HCT116 (cell line): ENCODE data around the gene ERAL1. TPM values are rescaled to one million over a fixed set of nuclear protein-coding genes. Genes with fewer than 3 reads are reported as not detected.

Experiments
- ATAC-seq: fragments of 200-7000 bp; cut with Tn5 transposase; 2 replicates; pipeline ENCODE4 v1.9.1; 2020; ENCODE audit warnings: mild to moderate bottlenecking, moderate library complexity
- BruUV-seq: library from RNA; stranded (reverse); fragments of 400-500 nt; replicated peaks from 2 replicates; lab custom pipeline; 2021; lab: Mats Ljungman, UMichigan
- CTCF ChIA-PET: fragments of 300-600 bp; sonication (Branson Sonifier 250); formaldehyde crosslinking; loops from one replicate; lab custom pipeline; 2021; ENCODE audit warnings: antibody characterized with exemption; lab: Charles Lee
- POLR2A ChIA-PET: fragments of 300-600, 350-600 bp; sonication (Branson Sonifier 250); formaldehyde crosslinking; loops from one replicate; lab custom pipeline; 2021; ENCODE audit warnings: antibody characterized with exemption; lab: Charles Lee
- RAD21 ChIA-PET, 2 experiments: fragments of 300-600 bp; sonication (Branson Sonifier 250); formaldehyde crosslinking; loops; one replicate each; lab custom pipeline; 2023; ENCODE audit warnings: low total read pairs in 2 of 2; ENCODE audit not compliant: uncharacterized antibody in 2 of 2, unreplicated experiment in 2 of 2, low non-redundant PET in 1 of 2; lab: Charles Lee
- DNase-seq: peaks from one replicate; pipeline ENCODE4 v3.0.0-alpha.2; 2010; ENCODE audit warnings: low read depth, low spot score
- H2AFZ ChIP-seq: fragments of 200-600 bp; shearing (Covaris generic), sonication (generic); 2 replicates; pipeline ENCODE4 v1.6.1; 2017; ENCODE audit warnings: low read depth, mixed run types, mixed read lengths, antibody characterized with exemption, low read length; ENCODE audit not compliant: poor library complexity, severe bottlenecking
- H3K27ac ChIP-seq: 2 replicates; pipeline ENCODE4 v1.5.1; 2012; ENCODE audit warnings: low read depth, low read length
- H3K27me3 ChIP-seq: fragments of 200-600 bp; sonication (generic); 2 replicates; pipeline ENCODE4 v1.6.1; 2016; ENCODE audit warnings: mixed run types, low read length, mixed read lengths; ENCODE audit not compliant: insufficient read depth
- H3K36me3 ChIP-seq, 2 experiments: fragments of 200-500 bp in 1 of 2; fragments of 200-600 bp in 1 of 2; sonication (Bioruptor generic) in 1 of 2; sonication (generic) in 1 of 2; 2 replicates each; pipeline versions ENCODE4 v1.5.1 to v1.6.1; 2014 to 2016; ENCODE audit warnings: low read length in 2 of 2, inconsistent platforms in 1 of 2, mixed read lengths in 1 of 2, mixed run types in 1 of 2; ENCODE audit not compliant: insufficient read depth in 2 of 2, control insufficient read depth in 1 of 2
- H3K4me1 ChIP-seq, 2 experiments: fragments of 200-600 bp in 1 of 2; sonication (generic) in 1 of 2; 2 replicates each; pipeline versions ENCODE4 v1.5.1 to v1.6.1; 2012 to 2017; ENCODE audit warnings: low read length in 2 of 2, inconsistent platforms in 1 of 2, mild to moderate bottlenecking in 1 of 2, mixed read lengths in 1 of 2, mixed run types in 1 of 2, moderate library complexity in 1 of 2; ENCODE audit not compliant: insufficient read depth in 2 of 2, control insufficient read depth in 1 of 2
- H3K4me2 ChIP-seq: fragments of 200-600 bp; sonication (generic); 2 replicates; pipeline ENCODE4 v1.6.1; 2017; ENCODE audit warnings: mixed run types, low read length, mixed read lengths
- H3K4me3 ChIP-seq, 2 experiments: fragments of 200-600 bp in 1 of 2; sonication (generic) in 1 of 2; replicated peaks in 1 of 2; 2 replicates each; pipeline ENCODE4 v1.5.1; 2011 to 2016; ENCODE audit warnings: low read length in 2 of 2, control low read depth in 1 of 2, low read depth in 1 of 2, mild to moderate bottlenecking in 1 of 2, mixed read lengths in 1 of 2, mixed run types in 1 of 2
- H3K79me2 ChIP-seq: fragments of 200-600 bp; sonication (generic); 2 replicates; pipeline ENCODE4 v1.6.1; 2017; ENCODE audit warnings: mild to moderate bottlenecking, mixed run types, low read length, moderate library complexity, mixed read lengths; ENCODE audit not compliant: insufficient read depth
- H3K9ac ChIP-seq: fragments of 200-600 bp; sonication (generic); 2 replicates; pipeline ENCODE4 v1.6.1; 2016; ENCODE audit warnings: low read length, mixed read lengths
- H3K9me2 ChIP-seq: fragments of 200-600 bp; sonication (generic), shearing (Covaris generic); 2 replicates; pipeline ENCODE4 v1.6.1; 2017; ENCODE audit warnings: mixed run types, mild to moderate bottlenecking, moderate library complexity; ENCODE audit not compliant: insufficient read depth
- H3K9me3 ChIP-seq, 2 experiments: fragments of 200-500 bp in 1 of 2; fragments of 200-600 bp in 1 of 2; sonication (Bioruptor generic) in 1 of 2; sonication (generic) in 1 of 2; 2 replicates each; pipeline ENCODE4 v1.6.1; 2014 to 2017; ENCODE audit warnings: low read length in 2 of 2, mixed read lengths in 2 of 2, inconsistent platforms in 1 of 2, low read depth in 1 of 2, mild to moderate bottlenecking in 1 of 2, mixed run types in 1 of 2, moderate library complexity in 1 of 2; ENCODE audit not compliant: control insufficient read depth in 1 of 2, insufficient read depth in 1 of 2
- H4K20me1 ChIP-seq: fragments of 200-600 bp; sonication (generic), shearing (Covaris generic); 2 replicates; pipeline ENCODE4 v1.6.1; 2017; ENCODE audit warnings: mixed run types, mild to moderate bottlenecking, moderate library complexity; ENCODE audit not compliant: insufficient read depth
- ATF3 ChIP-seq: IDR thresholded peaks from 2 replicates; pipeline ENCODE4 v1.6.1; 2012
- CTCF ChIP-seq, 3 experiments: fragments of 200-600 bp in 1 of 3; sonication (generic) in 1 of 3; IDR thresholded peaks in 2 of 3; conservative IDR thresholded peaks in 1 of 3; 2 replicates each; pipeline ENCODE4 v1.5.1; 2012 to 2017; ENCODE audit warnings: low read depth in 2 of 3, low read length in 2 of 3, antibody characterized with exemption in 1 of 3, borderline replicate concordance in 1 of 3, control low read depth in 1 of 3, mild to moderate bottlenecking in 1 of 3, mixed read lengths in 1 of 3, mixed run types in 1 of 3, moderate library complexity in 1 of 3; ENCODE audit not compliant: insufficient read depth in 1 of 3
- EGR1 ChIP-seq: IDR thresholded peaks from 2 replicates; pipeline ENCODE4 v1.6.1; 2012; ENCODE audit warnings: low read depth
- ELF1 ChIP-seq: IDR thresholded peaks from 2 replicates; pipeline ENCODE4 v1.6.1; 2012; ENCODE audit warnings: low read depth, borderline replicate concordance
- EZH2 ChIP-seq: fragments of 200-600 bp; sonication (generic); IDR thresholded peaks from 2 replicates; pipeline ENCODE4 v1.6.1; 2017; ENCODE audit warnings: antibody characterized with exemption, mixed run types
- EZH2phosphoT487 ChIP-seq: fragments of 200-600 bp; IDR thresholded peaks from 2 replicates; pipeline ENCODE4 v1.6.1; 2018; ENCODE audit warnings: antibody characterized with exemption, borderline replicate concordance
- FOSL1 ChIP-seq: IDR thresholded peaks from 2 replicates; pipeline ENCODE4 v1.6.1; 2012; ENCODE audit warnings: low read depth
- JUND ChIP-seq: IDR thresholded peaks from 2 replicates; pipeline ENCODE4 v1.6.1; 2012
- POLR2A ChIP-seq: IDR thresholded peaks from 2 replicates; pipeline ENCODE4 v1.7.0; 2011; ENCODE audit warnings: borderline replicate concordance; ENCODE audit not compliant: insufficient read depth, insufficient read length; ENCODE audit errors: extremely low read depth
- POLR2AphosphoS5 ChIP-seq: IDR thresholded peaks from 2 replicates; pipeline ENCODE4 v1.6.1; 2011; ENCODE audit warnings: mild to moderate bottlenecking, low read depth, low read length, moderate library complexity
- RAD21 ChIP-seq: IDR thresholded peaks from 2 replicates; pipeline ENCODE4 v1.6.1; 2012; ENCODE audit warnings: low read depth, mild to moderate bottlenecking
- SIN3A ChIP-seq: IDR thresholded peaks from 2 replicates; pipeline ENCODE4 v1.6.1; 2012; ENCODE audit warnings: low read depth
- SP1 ChIP-seq: IDR thresholded peaks from 2 replicates; pipeline ENCODE4 v1.6.1; 2012; ENCODE audit warnings: low read depth
- SRF ChIP-seq: IDR thresholded peaks from 2 replicates; pipeline ENCODE4 v1.6.1; 2012; ENCODE audit warnings: low read depth
- TCF7L2 ChIP-seq: IDR thresholded peaks from 2 replicates; pipeline ENCODE4 v1.7.0; 2011; ENCODE audit warnings: borderline replicate concordance, inconsistent platforms; ENCODE audit not compliant: insufficient read depth, insufficient read length; ENCODE audit errors: extremely low read depth
- ZBTB33 ChIP-seq: IDR thresholded peaks from 2 replicates; pipeline ENCODE4 v1.6.1; 2011; ENCODE audit warnings: mild to moderate bottlenecking, low read length, moderate library complexity; ENCODE audit not compliant: insufficient replicate concordance; ENCODE audit errors: extremely low read depth
- ZFX ChIP-seq: fragments of 450-650 bp; IDR thresholded peaks from 2 replicates; pipeline ENCODE4 v1.6.1; 2017
- ZNF274 ChIP-seq: fragments of 200-500 bp; sonication (Bioruptor generic); IDR thresholded peaks from 2 replicates; pipeline ENCODE4 v1.6.1; 2014; ENCODE audit warnings: mild to moderate bottlenecking, low read depth, low read length, inconsistent platforms
- intact Hi-C: fragments of 100-400 bp; cut with micrococcal nuclease; formaldehyde crosslinking; loops from 2 replicates; pipeline ENCODE4 v1.10.0; 2022
- total RNA-seq: library from RNA; stranded (reverse); gene quantifications from one replicate; pipeline ENCODE4 v1.2.1, GENCODE V29; 2021; ENCODE audit not compliant: unreplicated experiment
- TF ChIP-seq, protein P1 (sequence below): IDR thresholded peaks from 2 replicates; pipeline ENCODE4 v1.6.1; 2012
- TF ChIP-seq, protein P2 (sequence below): IDR thresholded peaks from 2 replicates; pipeline ENCODE4 v1.6.1; 2012; ENCODE audit warnings: low read depth

The ERAL1 gene
- total RNA-seq, 1 experiment from 2014 or later = 52.0 TPM

DNA sequence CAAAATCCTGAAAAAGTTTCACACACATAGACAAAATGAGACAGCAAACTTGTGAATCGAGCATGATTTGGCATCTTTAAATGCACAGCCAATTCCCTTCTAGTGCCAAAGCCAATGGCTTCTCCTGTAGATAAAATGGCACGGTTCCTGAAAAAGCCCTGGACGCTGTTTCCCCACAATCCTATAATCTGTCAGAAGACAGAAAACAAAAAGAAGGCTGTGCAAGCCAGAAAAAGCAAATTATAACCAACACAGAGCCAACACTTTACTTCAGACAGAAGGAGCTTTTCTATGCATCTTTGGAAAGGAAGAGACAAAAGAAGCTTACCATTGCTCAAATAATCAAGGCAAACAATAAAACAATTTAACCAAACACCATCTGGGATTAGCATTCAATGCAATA lies 36.0 kb upstream of the ERAL1 start:
- ChIA-PET CTCF (no interaction called here), RAD21 (no interaction called here), POLR2A (interaction anchor here (0.8 kb wide), 1 partner anchor 18 kb away, joined by 5 read pairs; no protein-coding TSS in a partner anchor)
- BruUV-seq = no TSS peak
- no peaks in the 10 kb centered on the region for H3K9me2 ChIP-seq
- TF ChIP-seq FOSL1 = no peak
- TF ChIP-seq, protein P1, sequence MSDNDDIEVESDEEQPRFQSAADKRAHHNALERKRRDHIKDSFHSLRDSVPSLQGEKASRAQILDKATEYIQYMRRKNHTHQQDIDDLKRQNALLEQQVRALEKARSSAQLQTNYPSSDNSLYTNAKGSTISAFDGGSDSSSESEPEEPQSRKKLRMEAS = no peak
- TF ChIP-seq ZFX = no peak
- TF ChIP-seq EGR1 = no peak
- no peak for TF ChIP-seq ZNF274
- TF ChIP-seq ELF1 = no peak
- TF ChIP-seq EZH2 = no peak
- TF ChIP-seq, protein P2, sequence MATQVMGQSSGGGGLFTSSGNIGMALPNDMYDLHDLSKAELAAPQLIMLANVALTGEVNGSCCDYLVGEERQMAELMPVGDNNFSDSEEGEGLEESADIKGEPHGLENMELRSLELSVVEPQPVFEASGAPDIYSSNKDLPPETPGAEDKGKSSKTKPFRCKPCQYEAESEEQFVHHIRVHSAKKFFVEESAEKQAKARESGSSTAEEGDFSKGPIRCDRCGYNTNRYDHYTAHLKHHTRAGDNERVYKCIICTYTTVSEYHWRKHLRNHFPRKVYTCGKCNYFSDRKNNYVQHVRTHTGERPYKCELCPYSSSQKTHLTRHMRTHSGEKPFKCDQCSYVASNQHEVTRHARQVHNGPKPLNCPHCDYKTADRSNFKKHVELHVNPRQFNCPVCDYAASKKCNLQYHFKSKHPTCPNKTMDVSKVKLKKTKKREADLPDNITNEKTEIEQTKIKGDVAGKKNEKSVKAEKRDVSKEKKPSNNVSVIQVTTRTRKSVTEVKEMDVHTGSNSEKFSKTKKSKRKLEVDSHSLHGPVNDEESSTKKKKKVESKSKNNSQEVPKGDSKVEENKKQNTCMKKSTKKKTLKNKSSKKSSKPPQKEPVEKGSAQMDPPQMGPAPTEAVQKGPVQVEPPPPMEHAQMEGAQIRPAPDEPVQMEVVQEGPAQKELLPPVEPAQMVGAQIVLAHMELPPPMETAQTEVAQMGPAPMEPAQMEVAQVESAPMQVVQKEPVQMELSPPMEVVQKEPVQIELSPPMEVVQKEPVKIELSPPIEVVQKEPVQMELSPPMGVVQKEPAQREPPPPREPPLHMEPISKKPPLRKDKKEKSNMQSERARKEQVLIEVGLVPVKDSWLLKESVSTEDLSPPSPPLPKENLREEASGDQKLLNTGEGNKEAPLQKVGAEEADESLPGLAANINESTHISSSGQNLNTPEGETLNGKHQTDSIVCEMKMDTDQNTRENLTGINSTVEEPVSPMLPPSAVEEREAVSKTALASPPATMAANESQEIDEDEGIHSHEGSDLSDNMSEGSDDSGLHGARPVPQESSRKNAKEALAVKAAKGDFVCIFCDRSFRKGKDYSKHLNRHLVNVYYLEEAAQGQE = no peak
- no peak for TF ChIP-seq POLR2AphosphoS5
- TF ChIP-seq JUND = no peak
- TF ChIP-seq ZBTB33 = no peak
- no peak for TF ChIP-seq POLR2A
- no peak for TF ChIP-seq EZH2phosphoT487
- TF ChIP-seq RAD21 = no peak
- TF ChIP-seq SRF = no peak
- no peak for TF ChIP-seq CTCF (IDR thresholded peaks at IDR 0.05 in 2 of 3, conservative IDR thresholded peaks at IDR 0.05 in 1 of 3; ENCODE audit: borderline replicate concordance in 1 of 3, insufficient read depth in 1 of 3, low read depth in 2 of 3, low read length in 2 of 3)
- TF ChIP-seq SP1 = no peak
- no peak for TF ChIP-seq TCF7L2
- TF ChIP-seq SIN3A = no peak
- TF ChIP-seq ATF3 = no peak
- peaks cover 66% of the 10 kb centered on the region for H3K79me2 ChIP-seq
- H2AFZ ChIP-seq = no peak overlapping the region
- intact Hi-C loops = no loop called here
- no peak overlapping the region for H3K9ac ChIP-seq
- 0 out of 2 replicates have a peak, but pooled peaks cover 4% of the 10 kb centered on the region for H4K20me1 ChIP-seq
- no peak overlapping the region for H3K27ac ChIP-seq
- H3K4me3 ChIP-seq = no peak overlapping the region
- no peaks in the 10 kb centered on the region for H3K27me3 ChIP-seq
- DNase-seq = no peak
- peaks cover 2 to 4% of the 10 kb centered on the region in 2 experiments; a peak in 2 of 4 replicates for H3K4me1 ChIP-seq
- no peaks in the 10 kb centered on the region for H3K36me3 ChIP-seq
- H3K4me2 ChIP-seq = no peak overlapping the region
- no peaks in the 10 kb centered on the region for H3K9me3 ChIP-seq
- no peak for ATAC-seq
